Activated CD8-positive, alpha-beta T cell treated with anti-CD3 and anti-CD28 coated beads for 36 hours (primary cell): Measurements from ENCODE around the gene CCND2. TPM values are rescaled to one million over a fixed set of nuclear protein-coding genes. Genes with fewer than 3 reads are reported as not detected.

ENCODE experiments used
- ATAC-seq: fragments of 200-7000 bp; cut with Tn5 transposase; one replicate; pipeline ENCODE4 v1.10.0; 2021; ENCODE audit warnings: mild to moderate bottlenecking, moderate library complexity
- CTCF ChIA-PET: fragments of 350-600 bp; sonication (Branson Sonifier 250); formaldehyde crosslinking; loops from one replicate; lab custom pipeline; 2021; ENCODE audit warnings: antibody characterized with exemption; lab: Charles Lee
- POLR2A ChIA-PET: fragments of 350-600 bp; sonication (Branson Sonifier 250); formaldehyde crosslinking; loops from one replicate; lab custom pipeline; 2021; ENCODE audit warnings: antibody characterized with exemption; lab: Charles Lee
- DNase-seq: peaks from one replicate; pipeline ENCODE4 v3.0.0-alpha.2; 2020
- H3K27ac Mint-ChIP-seq: one replicate; pipeline ENCODE4 v1.8.0; 2021; ENCODE audit warnings: mild to moderate bottlenecking, mixed read lengths
- H3K27me3 Mint-ChIP-seq: one replicate; pipeline ENCODE4 v1.8.0; 2021; ENCODE audit warnings: mixed read lengths
- H3K36me3 Mint-ChIP-seq: one replicate; pipeline ENCODE4 v1.8.0; 2021; ENCODE audit warnings: low read depth, mixed read lengths
- H3K4me1 Mint-ChIP-seq: one replicate; pipeline ENCODE4 v1.8.0; 2021; ENCODE audit warnings: low read depth, mixed read lengths
- H3K4me3 Mint-ChIP-seq: one replicate; pipeline ENCODE4 v1.8.0; 2021; ENCODE audit warnings: mild to moderate bottlenecking, moderate library complexity, mixed read lengths
- H3K9me3 Mint-ChIP-seq: one replicate; pipeline ENCODE4 v1.8.0; 2021; ENCODE audit warnings: mixed read lengths
- CTCF ChIP-seq: fragments of 200-600 bp; IDR thresholded peaks from one replicate; pipeline ENCODE4 v1.8.0; 2022; ENCODE audit warnings: antibody characterized with exemption, mild to moderate bottlenecking
- intact Hi-C: fragments of 100-400 bp; cut with micrococcal nuclease; formaldehyde crosslinking; loops from one replicate; pipeline ENCODE4 v1.10.0; 2022
- total RNA-seq, 2 experiments: library from RNA; stranded (reverse); gene quantifications; one replicate each; pipeline ENCODE4 v1.2.3, GENCODE V29; 2021

Gene CCND2
- total RNA-seq, 2 experiments from 2014 or later: 617 to 639 TPM

DNA sequence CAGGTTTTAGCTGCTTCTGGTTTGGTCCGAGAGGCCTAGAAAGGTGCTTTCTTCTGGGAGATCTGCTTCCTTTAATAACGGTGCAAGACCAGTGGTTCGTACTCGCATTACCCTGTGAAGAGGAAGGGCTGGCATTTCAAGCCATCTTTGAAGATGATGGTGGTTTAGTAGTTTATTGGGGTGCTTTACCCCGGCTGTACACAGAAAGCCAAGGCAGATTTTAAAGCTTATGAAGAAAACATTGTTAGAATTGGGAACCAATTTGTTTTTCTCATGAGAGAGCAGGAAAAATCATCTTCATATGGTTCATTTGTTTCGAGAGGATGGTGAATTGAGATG is 3.6 kb downstream of the CCND2 start:
- ChIA-PET CTCF (interaction anchor here (0.6 to 5.2 kb wide), 73 partner anchors 9 to 477 kb away, joined by 3 to 136 read pairs (median 5); partner anchors contain the start of gene PARP11), POLR2A (interaction anchor here (0.6 to 17.2 kb wide), 29 partner anchors 8 to 398 kb away, joined by 3 to 375 read pairs (median 6); no protein-coding TSS in a partner anchor)
- TF ChIP-seq CTCF: peak; percentile 42
- peaks cover 52% of the 10 kb centered on the region for H3K4me1 Mint-ChIP-seq
- H3K9me3 Mint-ChIP-seq: no peaks in the 10 kb centered on the region
- intact Hi-C loops: loop anchor here (2.0 to 5.0 kb wide), 3 partner anchors 164 to 392 kb away; no protein-coding TSS in a partner anchor
- DNase-seq (no peak), ATAC-seq (no peak)
- peaks cover 81% of the 10 kb centered on the region for H3K36me3 Mint-ChIP-seq
- H3K27ac Mint-ChIP-seq: peak overlapping the region; percentile 100
- no peaks in the 10 kb centered on the region for H3K27me3 Mint-ChIP-seq
- peak overlapping the region; percentile 100 for H3K4me3 Mint-ChIP-seq

- POLR2A ChIA-PET: interaction anchor here (0.8 to 17.2 kb wide), 15 partner anchors 8 to 309 kb away, joined by 3 to 375 read pairs (median 10); no protein-coding TSS in a partner anchor
- no peak for ATAC-seq
- H3K27ac Mint-ChIP-seq: peak overlapping the region; percentile 73
- DNase-seq: no peak
- peaks cover 88% of the 10 kb centered on the region for H3K36me3 Mint-ChIP-seq
- no peaks in the 10 kb centered on the region for H3K27me3 Mint-ChIP-seq
- peak overlapping the region; percentile 100 for H3K4me3 Mint-ChIP-seq
- intact Hi-C loops: loop anchor here (2.0 to 5.0 kb wide), 3 partner anchors 165 to 393 kb away; no protein-coding TSS in a partner anchor
- H3K4me1 Mint-ChIP-seq: peaks cover 59% of the 10 kb centered on the region
- CTCF ChIA-PET: interaction anchor here (0.7 to 5.2 kb wide), 34 partner anchors 10 to 404 kb away, joined by 3 to 136 read pairs (median 6); partner anchors contain the start of gene PARP11
- H3K9me3 Mint-ChIP-seq: no peaks in the 10 kb centered on the region
- TF ChIP-seq CTCF: no peak
Observed at GRCh38 chr12:4277857-4278256, 4.3 kb downstream of the CCND2 start.

DNA sequence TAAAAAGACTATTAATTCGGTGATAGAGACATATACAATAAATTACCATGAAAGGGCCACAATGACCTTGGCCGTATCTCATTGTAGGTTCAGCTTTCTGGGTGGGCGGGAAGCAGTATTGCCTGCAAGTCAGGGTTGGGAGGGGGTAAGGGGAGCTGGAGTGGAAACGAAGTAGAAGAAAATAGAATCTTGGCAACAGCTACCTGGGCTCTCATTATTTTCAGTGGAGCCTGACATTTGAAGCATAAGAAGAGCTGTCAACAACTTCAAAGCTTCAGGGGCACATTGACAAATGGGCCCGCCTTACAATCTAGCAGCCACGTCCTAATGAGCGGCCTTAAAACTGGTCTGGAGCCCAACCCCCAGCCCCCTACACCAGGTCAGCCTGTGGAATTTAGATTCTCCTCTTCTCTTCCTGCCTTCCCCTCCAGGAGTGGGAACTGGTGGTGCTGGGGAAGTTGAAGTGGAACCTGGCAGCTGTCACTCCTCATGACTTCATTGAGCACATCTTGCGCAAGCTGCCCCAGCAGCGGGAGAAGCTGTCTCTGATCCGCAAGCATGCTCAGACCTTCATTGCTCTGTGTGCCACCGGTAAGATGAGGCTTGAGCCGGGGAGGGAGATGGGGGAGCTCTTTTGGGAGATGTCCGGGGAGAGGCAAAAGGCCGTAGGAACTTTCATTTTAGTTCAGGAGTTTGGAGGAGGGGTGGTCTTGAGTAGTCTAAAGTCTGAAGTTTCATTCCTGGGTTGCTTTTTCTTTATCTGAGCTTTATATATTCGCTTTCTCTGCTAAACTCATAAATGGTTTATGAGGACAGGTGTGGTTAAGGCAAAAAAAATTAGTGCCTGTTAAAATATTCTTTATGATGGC is 5.0 kb downstream of the CCND2 start:
- Mint-ChIP-seq H3K9me3 (no peaks in the 10 kb centered on the region), H3K4me1 (peaks cover 64% of the 10 kb centered on the region), H3K27me3 (no peaks in the 10 kb centered on the region), H3K27ac (peak overlapping the region; percentile 73), H3K4me3 (peak overlapping the region; percentile 100), H3K36me3 (peaks cover 91% of the 10 kb centered on the region)
- intact Hi-C loops: loop anchor here (5.0 kb wide), 1 partner anchor 281 kb away; no protein-coding TSS in a partner anchor
- ATAC-seq (no peak), DNase-seq (no peak)
- POLR2A ChIA-PET: interaction anchor here (0.5 to 17.2 kb wide), 13 partner anchors 7 to 280 kb away, joined by 3 to 375 read pairs (median 9); no protein-coding TSS in a partner anchor
- CTCF ChIA-PET: interaction anchor here (0.7 to 5.2 kb wide), 16 partner anchors 10 to 394 kb away, joined by 3 to 136 read pairs (median 20); no protein-coding TSS in a partner anchor
- no peak for TF ChIP-seq CTCF

GRCh38 chr12:4279198-4279690 is 5.7 kb downstream of the CCND2 start:
- intact Hi-C loops: loop anchor here (5.0 kb wide), 1 partner anchor 282 kb away; no protein-coding TSS in a partner anchor
- Mint-ChIP-seq H3K4me1 (peaks cover 70% of the 10 kb centered on the region), H3K27ac (peak overlapping the region; percentile 73), H3K36me3 (peaks cover 93% of the 10 kb centered on the region), H3K9me3 (no peaks in the 10 kb centered on the region), H3K27me3 (no peaks in the 10 kb centered on the region), H3K4me3 (peak overlapping the region; percentile 100)
- ChIA-PET POLR2A (interaction anchor here (0.5 to 17.2 kb wide), 10 partner anchors 7 to 254 kb away, joined by 3 to 375 read pairs (median 8); no protein-coding TSS in a partner anchor), CTCF (interaction anchor here (1.4 to 5.2 kb wide), 7 partner anchors 15 to 394 kb away, joined by 3 to 136 read pairs (median 51); no protein-coding TSS in a partner anchor)
- TF ChIP-seq CTCF: no peak
- DNase-seq (no peak), ATAC-seq (no peak)
